Glutamatergic neuron (in vitro differentiated cells): ENCODE data around the gene ITGA8. TPM values are rescaled to one million over a fixed set of nuclear protein-coding genes. Genes with fewer than 3 reads are reported as not detected.
"Not testable (repeated sequence)": the region's sequence is repeated elsewhere in the genome, so short reads cannot be mapped to it uniquely, and the experiment has no call there.

Experiments
- DNase-seq: peaks from one replicate; pipeline ENCODE4 v3.0.0; 2022
- H3K27ac Mint-ChIP-seq: one replicate; pipeline ENCODE4 v1.8.0; 2020; ENCODE audit warnings: mild to moderate bottlenecking, mixed read lengths, inconsistent platforms; ENCODE audit not compliant: unreplicated experiment
- H3K27me3 Mint-ChIP-seq: one replicate; pipeline ENCODE4 v1.8.0; 2020; ENCODE audit warnings: mild to moderate bottlenecking, moderate library complexity, mixed read lengths, inconsistent platforms; ENCODE audit not compliant: unreplicated experiment
- H3K36me3 Mint-ChIP-seq: one replicate; pipeline ENCODE4 v1.8.0; 2020; ENCODE audit warnings: mild to moderate bottlenecking, mixed read lengths, inconsistent platforms; ENCODE audit not compliant: unreplicated experiment
- H3K4me1 Mint-ChIP-seq: one replicate; pipeline ENCODE4 v1.8.0; 2020; ENCODE audit warnings: mild to moderate bottlenecking, low read depth, mixed read lengths, inconsistent platforms; ENCODE audit not compliant: unreplicated experiment
- H3K4me3 Mint-ChIP-seq: one replicate; pipeline ENCODE4 v1.8.0; 2020; ENCODE audit warnings: mild to moderate bottlenecking, mixed read lengths, inconsistent platforms; ENCODE audit not compliant: unreplicated experiment
- H3K9me3 Mint-ChIP-seq: one replicate; pipeline ENCODE4 v1.8.0; 2020; ENCODE audit warnings: mild to moderate bottlenecking, moderate library complexity, mixed read lengths, inconsistent platforms; ENCODE audit not compliant: unreplicated experiment
- long read RNA-seq: library from polyadenylated mRNA; unstranded; transcript quantifications from one replicate; pipeline ENCODE4 v2.0.0, GENCODE V29; 2020; ENCODE audit not compliant: unreplicated experiment
- total RNA-seq: library from RNA; stranded (reverse); fragmentation: NEBNext Ultra II Directional; extraction: Animal tissue kit (Norgen Biotek cat#: 25700); gene quantifications from one replicate; pipeline ENCODE4 v1.2.1, GENCODE V29; 2021; ENCODE audit not compliant: unreplicated experiment
- TF ChIP-seq, protein P1 (sequence below): fragments of 200-600 bp; sonication (generic); IDR thresholded peaks from one replicate; pipeline ENCODE4 v1.5.0; 2021; ENCODE audit not compliant: partially characterized antibody, unreplicated experiment

The ITGA8 gene
- total RNA-seq: 0.93 TPM
- long read RNA-seq, partial matches to known transcripts: 1 of 1 reads
- long read RNA-seq, other reads (novel, unspliced or antisense): 0 of 1 reads

DNA sequence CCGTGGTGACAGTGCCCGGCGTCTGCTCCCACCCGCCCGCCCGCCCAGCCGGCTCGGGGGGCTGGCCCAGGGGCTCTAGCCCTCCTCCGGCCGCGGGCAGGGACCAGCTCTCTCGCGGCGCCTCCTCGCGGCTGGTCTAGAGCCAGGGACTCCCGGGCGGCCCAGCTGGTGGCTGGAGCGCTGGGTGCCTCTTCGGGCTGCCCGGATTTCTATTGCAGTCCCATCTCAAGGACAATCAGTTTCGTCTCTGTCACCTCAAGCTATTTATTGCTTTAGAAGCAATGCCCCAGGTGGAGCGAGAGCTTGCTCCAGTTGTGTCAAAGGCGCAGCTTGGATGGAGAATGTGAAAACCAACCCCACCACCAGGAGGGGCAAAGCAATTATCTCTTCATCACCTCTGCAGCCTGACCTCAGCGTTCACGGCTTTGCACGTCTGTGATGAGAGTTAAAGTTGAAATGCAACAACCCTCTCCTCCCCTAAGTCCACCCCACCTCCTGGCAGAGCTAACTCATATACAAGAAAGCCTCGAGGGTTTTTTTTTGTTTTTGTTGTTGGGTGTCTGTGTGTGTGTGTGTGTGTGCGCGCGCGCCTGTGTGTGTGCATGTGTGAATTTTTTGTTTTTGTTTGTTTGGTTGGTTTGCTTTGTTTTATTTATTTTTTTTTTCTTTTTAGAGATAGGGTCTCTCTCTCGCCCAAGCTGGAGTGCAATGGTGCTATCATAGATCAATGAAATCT lies at the start of gene ITGA8:
TSS of gene ITGA8 (minus strand) at position 24 of the 736 bp plus-strand sequence. CDS start 151 bp downstream, outside the sequence.
- Mint-ChIP-seq H3K4me3 (peak within 1 kb of the TSS; percentile 95), H3K36me3 (no peaks in the 10 kb centered on the region), H3K9me3 (peaks cover 1% of the 10 kb centered on the region), H3K27ac (peak within 1 kb of the TSS; percentile 67), H3K4me1 (peaks cover 3% of the 10 kb centered on the region), H3K27me3 (peaks cover 2% of the 10 kb centered on the region)
- TF ChIP-seq, protein P1, sequence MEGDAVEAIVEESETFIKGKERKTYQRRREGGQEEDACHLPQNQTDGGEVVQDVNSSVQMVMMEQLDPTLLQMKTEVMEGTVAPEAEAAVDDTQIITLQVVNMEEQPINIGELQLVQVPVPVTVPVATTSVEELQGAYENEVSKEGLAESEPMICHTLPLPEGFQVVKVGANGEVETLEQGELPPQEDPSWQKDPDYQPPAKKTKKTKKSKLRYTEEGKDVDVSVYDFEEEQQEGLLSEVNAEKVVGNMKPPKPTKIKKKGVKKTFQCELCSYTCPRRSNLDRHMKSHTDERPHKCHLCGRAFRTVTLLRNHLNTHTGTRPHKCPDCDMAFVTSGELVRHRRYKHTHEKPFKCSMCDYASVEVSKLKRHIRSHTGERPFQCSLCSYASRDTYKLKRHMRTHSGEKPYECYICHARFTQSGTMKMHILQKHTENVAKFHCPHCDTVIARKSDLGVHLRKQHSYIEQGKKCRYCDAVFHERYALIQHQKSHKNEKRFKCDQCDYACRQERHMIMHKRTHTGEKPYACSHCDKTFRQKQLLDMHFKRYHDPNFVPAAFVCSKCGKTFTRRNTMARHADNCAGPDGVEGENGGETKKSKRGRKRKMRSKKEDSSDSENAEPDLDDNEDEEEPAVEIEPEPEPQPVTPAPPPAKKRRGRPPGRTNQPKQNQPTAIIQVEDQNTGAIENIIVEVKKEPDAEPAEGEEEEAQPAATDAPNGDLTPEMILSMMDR: peak; percentile 64
- DNase-seq: peak; percentile 79

DNA sequence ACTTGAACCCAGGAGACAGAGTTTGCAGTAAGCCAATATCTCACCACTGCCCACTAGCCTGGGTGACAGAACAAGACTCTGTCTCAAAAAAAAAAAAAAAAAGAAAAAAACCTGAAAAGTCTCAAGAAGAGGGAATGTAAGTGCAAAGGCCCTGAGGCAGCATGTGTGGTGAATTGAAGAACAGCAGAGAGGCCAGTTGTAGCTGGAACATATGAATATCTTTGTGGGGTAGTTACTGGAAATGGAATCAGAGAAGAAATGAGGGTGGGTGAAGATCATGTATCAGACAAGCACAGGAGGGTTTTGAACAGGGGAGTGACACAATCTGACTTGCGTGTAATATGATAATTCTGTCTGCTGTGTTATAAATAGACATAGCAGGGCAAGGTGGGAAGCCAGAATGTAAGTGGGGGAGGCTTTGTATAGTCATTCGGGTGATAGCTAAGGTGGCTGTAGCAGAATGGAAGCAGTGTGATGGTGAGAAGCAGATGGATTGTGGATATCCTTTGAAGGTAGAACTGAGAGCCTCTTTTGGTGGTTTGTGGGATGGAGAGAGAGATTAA lies 45.3 kb upstream of the ITGA8 start:
- Mint-ChIP-seq H3K27me3 (peaks cover 6% of the 10 kb centered on the region), H3K36me3 (peaks cover 5% of the 10 kb centered on the region), H3K27ac (no peak overlapping the region), H3K9me3 (peaks cover 2% of the 10 kb centered on the region), H3K4me3 (no peak overlapping the region), H3K4me1 (no peaks in the 10 kb centered on the region)
- TF ChIP-seq, protein P1: no peak
- DNase-seq: no peak

DNA sequence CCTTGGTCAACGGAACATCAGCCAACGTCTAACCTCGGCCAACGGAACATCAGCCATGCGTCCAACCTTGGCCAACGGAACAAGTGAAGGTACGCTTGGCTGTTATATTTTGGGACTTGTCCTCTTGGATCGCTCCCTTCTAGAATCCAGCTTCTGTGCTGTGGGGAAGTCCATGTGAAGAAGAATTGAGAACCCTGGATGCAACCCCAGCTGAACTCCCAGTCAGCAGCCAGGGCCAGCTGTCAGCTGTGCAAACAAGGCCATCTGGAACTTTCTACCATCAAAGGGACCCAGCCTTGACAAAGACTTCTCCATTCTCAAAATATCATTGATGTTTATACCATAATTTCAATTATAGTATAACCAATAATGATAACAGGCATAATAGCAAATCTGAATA lies 43.3 kb upstream of the ITGA8 start:
- Mint-ChIP-seq H3K27me3 (peaks cover 6% of the 10 kb centered on the region), H3K4me3 (no peak overlapping the region)
- TF ChIP-seq, protein P1: no peak

DNA sequence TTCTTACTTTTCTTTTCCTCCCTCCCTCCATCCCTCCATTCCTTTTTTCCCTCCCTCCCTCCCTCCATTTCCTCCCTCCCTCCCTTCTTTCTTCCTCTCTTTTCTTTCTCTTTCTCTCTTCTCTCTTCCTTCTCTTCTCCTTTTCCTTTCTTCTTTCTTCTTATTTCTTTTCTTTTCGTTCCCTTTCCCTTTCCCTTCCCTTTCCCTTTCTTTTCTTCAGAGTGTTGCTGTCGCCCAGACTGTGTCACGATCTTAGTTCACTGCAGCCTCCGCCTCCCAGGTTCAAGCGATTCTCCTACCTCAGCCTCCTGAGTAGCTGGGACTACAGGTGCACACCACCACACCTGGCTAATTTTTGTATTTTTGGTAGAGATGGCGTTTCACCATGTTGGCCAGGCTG lies 42.5 kb upstream of the ITGA8 start:
- not testable (repeated sequence) for H3K36me3 Mint-ChIP-seq, DNase-seq, H3K9me3 Mint-ChIP-seq, H3K27ac Mint-ChIP-seq, H3K4me3 Mint-ChIP-seq, H3K4me1 Mint-ChIP-seq, H3K27me3 Mint-ChIP-seq

More for the DNA sequence above, 43.3 kb upstream of the ITGA8 start:
- no peak overlapping the region for H3K27ac Mint-ChIP-seq
- H3K9me3 Mint-ChIP-seq: peaks cover 2% of the 10 kb centered on the region
- DNase-seq: no peak
- no peaks in the 10 kb centered on the region for H3K4me1 Mint-ChIP-seq
- H3K36me3 Mint-ChIP-seq: peaks cover 5% of the 10 kb centered on the region

DNA sequence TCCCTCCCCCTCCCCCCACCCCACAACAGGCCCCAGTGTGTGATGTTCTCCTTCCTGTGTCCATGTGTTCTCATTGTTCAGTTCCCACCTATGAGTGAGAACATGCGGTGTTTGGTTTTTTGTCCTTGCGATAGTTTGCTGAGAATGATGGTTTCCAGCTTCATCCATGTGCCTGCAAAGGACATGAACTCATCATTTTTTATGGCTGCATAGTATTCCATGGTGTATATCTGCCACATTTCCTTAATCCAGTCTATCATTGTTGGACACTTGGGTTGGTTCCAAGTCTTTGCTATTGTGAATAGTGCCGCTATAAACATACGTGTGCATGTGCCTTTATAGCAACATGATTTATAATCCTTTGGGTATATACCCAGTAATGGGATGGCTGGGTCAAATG lies 41.5 kb upstream of the ITGA8 start:
- H3K4me3 Mint-ChIP-seq, H3K27me3 Mint-ChIP-seq, H3K36me3 Mint-ChIP-seq, H3K9me3 Mint-ChIP-seq, DNase-seq, H3K27ac Mint-ChIP-seq, H3K4me1 Mint-ChIP-seq: not testable (repeated sequence)

DNA sequence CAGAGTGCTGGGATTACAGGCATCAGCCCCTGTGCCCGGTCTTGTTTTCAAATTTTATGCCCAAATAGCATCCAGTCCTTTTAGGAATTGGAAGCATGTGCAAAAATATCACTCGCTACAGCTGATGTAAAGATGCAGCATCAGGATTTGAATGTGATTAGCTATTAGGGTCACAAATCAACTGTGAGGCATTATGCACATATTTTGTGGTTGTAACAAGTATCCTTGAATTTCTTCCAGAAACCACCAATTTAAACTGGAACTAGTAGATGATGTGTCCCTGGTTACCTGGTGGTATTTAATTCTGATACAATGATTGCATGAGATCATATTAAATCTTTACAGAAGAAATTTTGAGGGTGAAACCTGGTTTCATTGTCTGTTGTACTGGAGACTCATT lies 41.0 kb upstream of the ITGA8 start:
- H3K27ac Mint-ChIP-seq: no peak overlapping the region
- no peaks in the 10 kb centered on the region for H3K9me3 Mint-ChIP-seq
- TF ChIP-seq, protein P1: no peak
- no peak for DNase-seq
- H3K4me3 Mint-ChIP-seq: no peak overlapping the region
- peaks cover 3% of the 10 kb centered on the region for H3K27me3 Mint-ChIP-seq
- H3K36me3 Mint-ChIP-seq: peaks cover 5% of the 10 kb centered on the region
- H3K4me1 Mint-ChIP-seq: no peaks in the 10 kb centered on the region
